Activated T-helper 17 cell treated with anti-CD3 and anti-CD28 coated beads, Interleukin-2, amount 50 U/mL, for 72 hours (primary cell): Measurements from ENCODE around the gene NPDC1. TPM values are rescaled to one million over a fixed set of nuclear protein-coding genes. Genes with fewer than 3 reads are reported as not detected.
A peak's percentile ranks its signal among the peaks of the same experiment; 100 is the strongest.

Experiments used
- ATAC-seq: fragments of 150-1000 bp; cut with Tn5 transposase; replicated peaks from 2 replicates; pipeline ENCODE4 v1.10.0; 2021; ENCODE audit warnings: mild to moderate bottlenecking, moderate library complexity
- H3K27ac Mint-ChIP-seq: one replicate; pipeline ENCODE4 v1.8.0; 2022; ENCODE audit warnings: mixed read lengths
- H3K27me3 Mint-ChIP-seq: one replicate; pipeline ENCODE4 v1.8.0; 2022; ENCODE audit warnings: mixed read lengths
- H3K36me3 Mint-ChIP-seq: one replicate; pipeline ENCODE4 v1.8.0; 2022; ENCODE audit warnings: low read depth, mild to moderate bottlenecking, mixed read lengths
- H3K4me1 Mint-ChIP-seq: one replicate; pipeline ENCODE4 v1.8.0; 2022; ENCODE audit warnings: mixed read lengths
- H3K4me3 Mint-ChIP-seq: one replicate; pipeline ENCODE4 v1.8.0; 2022; ENCODE audit warnings: mild to moderate bottlenecking, mixed read lengths
- H3K9me3 Mint-ChIP-seq: one replicate; pipeline ENCODE4 v1.8.0; 2022; ENCODE audit warnings: mixed read lengths
- total RNA-seq, 2 donors: library from RNA; stranded (reverse); gene quantifications; one replicate each; pipeline ENCODE4 v1.2.3, GENCODE V29; 2022

The NPDC1 gene
- total RNA-seq, 2 donors from 2014 or later, result 66.3 to 96.1 TPM

GRCh38 chr9:137054932-137055384 lies 9.0 kb upstream of the NPDC1 start:
- Mint-ChIP-seq H3K27me3 (peaks cover 2% of the 10 kb centered on the region), H3K27ac (no peak overlapping the region), H3K4me3 (no peak overlapping the region), H3K36me3 (no peaks in the 10 kb centered on the region), H3K4me1 (no peaks in the 10 kb centered on the region), H3K9me3 (no peaks in the 10 kb centered on the region)
- no peak for ATAC-seq

GRCh38 chr9:137053944-137054931 lies 8.3 kb upstream of the NPDC1 start, which contains the start of gene ENTPD2:
TSS of gene ENTPD2 (minus strand) at chr9:137054061. CDS start at chr9:137053997, 64 bp downstream.
- Mint-ChIP-seq H3K36me3 (no peaks in the 10 kb centered on the region), H3K4me1 (no peaks in the 10 kb centered on the region), H3K27ac (no peak within 1 kb of the TSS), H3K9me3 (no peaks in the 10 kb centered on the region), H3K27me3 (peaks cover 8% of the 10 kb centered on the region), H3K4me3 (no peak within 1 kb of the TSS)
- ATAC-seq, result peak; percentile 72

GRCh38 chr9:137052998-137053943 lies 7.3 kb upstream of the NPDC1 start:
- peak; percentile 49 for ATAC-seq

GRCh38 chr9:137052293-137052692 lies 6.3 kb upstream of the NPDC1 start:
- no peaks in the 10 kb centered on the region for H3K9me3 Mint-ChIP-seq

More at GRCh38 chr9:137052998-137053943, 7.3 kb upstream of the NPDC1 start:
- Mint-ChIP-seq H3K9me3 (no peaks in the 10 kb centered on the region), H3K36me3 (no peaks in the 10 kb centered on the region), H3K27me3 (peaks cover 8% of the 10 kb centered on the region), H3K4me3 (no peak overlapping the region), H3K4me1 (no peaks in the 10 kb centered on the region), H3K27ac (no peak overlapping the region)

GRCh38 chr9:137051145-137051724 lies 5.3 kb upstream of the NPDC1 start:
- Mint-ChIP-seq H3K36me3 (no peaks in the 10 kb centered on the region), H3K9me3 (no peaks in the 10 kb centered on the region), H3K27ac (no peak overlapping the region), H3K27me3 (peaks cover 8% of the 10 kb centered on the region), H3K4me3 (no peak overlapping the region), H3K4me1 (no peaks in the 10 kb centered on the region)
- no peak for ATAC-seq

More at GRCh38 chr9:137052293-137052692, 6.3 kb upstream of the NPDC1 start:
- no peaks in the 10 kb centered on the region for H3K36me3 Mint-ChIP-seq
- H3K4me1 Mint-ChIP-seq, result no peaks in the 10 kb centered on the region
- peaks cover 8% of the 10 kb centered on the region for H3K27me3 Mint-ChIP-seq
- no peak for ATAC-seq
- H3K4me3 Mint-ChIP-seq, result no peak overlapping the region
- no peak overlapping the region for H3K27ac Mint-ChIP-seq

GRCh38 chr9:137050570-137050969 lies 4.6 kb upstream of the NPDC1 start:
- H3K9me3 Mint-ChIP-seq, result no peaks in the 10 kb centered on the region
- no peak for ATAC-seq
- H3K27ac Mint-ChIP-seq, result no peak overlapping the region
- H3K4me3 Mint-ChIP-seq, result no peak overlapping the region
- peaks cover 8% of the 10 kb centered on the region for H3K27me3 Mint-ChIP-seq
- H3K4me1 Mint-ChIP-seq, result no peaks in the 10 kb centered on the region
- no peaks in the 10 kb centered on the region for H3K36me3 Mint-ChIP-seq

- Mint-ChIP-seq H3K9me3 (no peaks in the 10 kb centered on the region), H3K4me1 (no peaks in the 10 kb centered on the region), H3K4me3 (no peak overlapping the region), H3K36me3 (peaks cover 3% of the 10 kb centered on the region), H3K27me3 (peaks cover 8% of the 10 kb centered on the region), H3K27ac (no peak overlapping the region)
- peak; percentile 25 for ATAC-seq
These were observed 3.8 kb upstream of the NPDC1 start for GRCh38 chr9:137049544-137050449.

- Mint-ChIP-seq H3K27me3 (peaks cover 8% of the 10 kb centered on the region), H3K9me3 (no peaks in the 10 kb centered on the region), H3K36me3 (peaks cover 5% of the 10 kb centered on the region), H3K4me1 (no peaks in the 10 kb centered on the region), H3K27ac (no peak overlapping the region), H3K4me3 (no peak overlapping the region)
- no peak for ATAC-seq
These were observed 2.9 kb upstream of the NPDC1 start for GRCh38 chr9:137048655-137049543.

- ATAC-seq, result peak; percentile 44
- H3K27ac Mint-ChIP-seq, result peak overlapping the region; percentile 52
- H3K36me3 Mint-ChIP-seq, result peaks cover 5% of the 10 kb centered on the region
- no peaks in the 10 kb centered on the region for H3K9me3 Mint-ChIP-seq
- H3K4me3 Mint-ChIP-seq, result peak overlapping the region; percentile 87
- H3K27me3 Mint-ChIP-seq, result peaks cover 8% of the 10 kb centered on the region
- no peaks in the 10 kb centered on the region for H3K4me1 Mint-ChIP-seq
These were observed 486 bp downstream of the NPDC1 start for GRCh38 chr9:137045294-137046087.

- H3K27me3 Mint-ChIP-seq, result peaks cover 3% of the 10 kb centered on the region
- H3K27ac Mint-ChIP-seq, result peak overlapping the region; percentile 52
- peaks cover 5% of the 10 kb centered on the region for H3K36me3 Mint-ChIP-seq
- H3K4me1 Mint-ChIP-seq, result no peaks in the 10 kb centered on the region
- H3K9me3 Mint-ChIP-seq, result no peaks in the 10 kb centered on the region
- no peak for ATAC-seq
- H3K4me3 Mint-ChIP-seq, result peak overlapping the region; percentile 87
These were observed 1.3 kb downstream of the NPDC1 start for GRCh38 chr9:137044502-137045177.

GRCh38 chr9:137044037-137044436 lies 1.9 kb downstream of the NPDC1 start:
- Mint-ChIP-seq H3K27ac (no peak overlapping the region), H3K4me3 (peak overlapping the region; percentile 87), H3K9me3 (no peaks in the 10 kb centered on the region), H3K27me3 (no peaks in the 10 kb centered on the region), H3K36me3 (peaks cover 10% of the 10 kb centered on the region), H3K4me1 (no peaks in the 10 kb centered on the region)
- ATAC-seq, result no peak
